NCI-H146 (cell line): ENCODE data around the gene ARHGAP6.
"Not testable (repeated sequence)": the region's sequence is repeated elsewhere in the genome, so short reads cannot be mapped to it uniquely, and the experiment has no call there.

Experiments used
- DNase-seq: peaks from one replicate; lab custom pipeline; 2025; lab: John Stamatoyannopoulos, UW

ARHGAP6 gene

GRCh38 chrX:11579636-11580600 is 85.8 kb downstream of the ARHGAP6 start:
- no peak for DNase-seq

- DNase-seq = not testable (repeated sequence)
These were observed 87.4 kb downstream of the ARHGAP6 start for GRCh38 chrX:11578301-11578700.

GRCh38 chrX:11577603-11578002 is 88.1 kb downstream of the ARHGAP6 start:
- no peak for DNase-seq

GRCh38 chrX:11575332-11575731 is 90.4 kb downstream of the ARHGAP6 start:
- no peak for DNase-seq

- no peak for DNase-seq
These were observed 98.0 kb downstream of the ARHGAP6 start for GRCh38 chrX:11567528-11568220.

GRCh38 chrX:11566789-11567188 is 98.9 kb downstream of the ARHGAP6 start:
- no peak for DNase-seq

- DNase-seq = no peak
These were observed 99.5 kb downstream of the ARHGAP6 start for GRCh38 chrX:11566173-11566572.

GRCh38 chrX:11564546-11564945 is 101.2 kb downstream of the ARHGAP6 start:
- no peak for DNase-seq

- no peak for DNase-seq
These were observed 103.2 kb downstream of the ARHGAP6 start for GRCh38 chrX:11562570-11562969.

- DNase-seq = no peak
These were observed 106.7 kb downstream of the ARHGAP6 start for GRCh38 chrX:11558972-11559371.

- no peak for DNase-seq
These were observed 108.6 kb downstream of the ARHGAP6 start for GRCh38 chrX:11557120-11557519.

- no peak for DNase-seq
These were observed 110.0 kb downstream of the ARHGAP6 start for GRCh38 chrX:11555759-11556158.

GRCh38 chrX:11553594-11553993 is 112.1 kb downstream of the ARHGAP6 start:
- no peak for DNase-seq

GRCh38 chrX:11551151-11551550 is 114.6 kb downstream of the ARHGAP6 start:
- no peak for DNase-seq

GRCh38 chrX:11546917-11547316 is 118.8 kb downstream of the ARHGAP6 start:
- no peak for DNase-seq

GRCh38 chrX:11543249-11543648 is 122.5 kb downstream of the ARHGAP6 start:
- no peak for DNase-seq

GRCh38 chrX:11541510-11541909 is 124.2 kb downstream of the ARHGAP6 start:
- DNase-seq = no peak

- DNase-seq = no peak
These were observed 125.0 kb downstream of the ARHGAP6 start for GRCh38 chrX:11540532-11541377.

- DNase-seq = no peak
These were observed 128.6 kb downstream of the ARHGAP6 start for GRCh38 chrX:11537141-11537540.

GRCh38 chrX:11535156-11535919 is 130.4 kb downstream of the ARHGAP6 start:
- DNase-seq = no peak

- DNase-seq = peak; percentile 76
These were observed 132.5 kb downstream of the ARHGAP6 start for GRCh38 chrX:11533199-11533651.
